ENCODE data around the gene BSPH1. TPM values are rescaled to one million over a fixed set of nuclear protein-coding genes. Genes with fewer than 3 reads are reported as not detected.

BSPH1 gene
- total and polyA plus RNA-seq, 7 donors, result not detected

DNA sequence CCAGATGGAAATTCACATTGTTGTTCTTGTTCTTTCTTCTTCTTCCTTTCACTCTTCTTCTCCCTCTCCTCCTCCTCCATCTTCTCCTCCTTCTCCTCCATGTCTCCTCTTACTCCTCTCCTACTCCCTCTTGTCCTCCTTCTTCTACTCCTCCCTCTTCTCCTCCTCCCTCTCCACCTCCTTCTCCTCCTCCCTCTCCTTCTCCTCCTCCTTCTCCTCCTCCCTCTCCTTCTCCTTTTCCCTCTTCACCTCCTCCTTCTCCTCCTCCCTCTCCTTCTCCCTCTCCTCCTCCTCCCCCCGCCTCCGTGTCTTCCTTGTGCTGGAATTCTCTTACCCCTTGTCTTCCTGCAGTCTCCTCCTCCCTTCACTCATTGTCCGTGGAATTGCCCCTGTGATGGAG, 33.5 kb upstream of the BSPH1 start:
- peaks cover 0 to 15% (median 2%) of the 10 kb centered on the region in 3 donors for H3K27me3 ChIP-seq (ENCODE audit: insufficient read depth in 3 of 3, low read length in 2 of 3)
- H3K27ac ChIP-seq, result no peak overlapping the region
- WGBS, 3 donors, result 60 to 78% (median 61%) methylated on average over 3 of the region's 3 CpGs
- no peak overlapping the region for H3K4me3 ChIP-seq
- TF ChIP-seq, protein P1, sequence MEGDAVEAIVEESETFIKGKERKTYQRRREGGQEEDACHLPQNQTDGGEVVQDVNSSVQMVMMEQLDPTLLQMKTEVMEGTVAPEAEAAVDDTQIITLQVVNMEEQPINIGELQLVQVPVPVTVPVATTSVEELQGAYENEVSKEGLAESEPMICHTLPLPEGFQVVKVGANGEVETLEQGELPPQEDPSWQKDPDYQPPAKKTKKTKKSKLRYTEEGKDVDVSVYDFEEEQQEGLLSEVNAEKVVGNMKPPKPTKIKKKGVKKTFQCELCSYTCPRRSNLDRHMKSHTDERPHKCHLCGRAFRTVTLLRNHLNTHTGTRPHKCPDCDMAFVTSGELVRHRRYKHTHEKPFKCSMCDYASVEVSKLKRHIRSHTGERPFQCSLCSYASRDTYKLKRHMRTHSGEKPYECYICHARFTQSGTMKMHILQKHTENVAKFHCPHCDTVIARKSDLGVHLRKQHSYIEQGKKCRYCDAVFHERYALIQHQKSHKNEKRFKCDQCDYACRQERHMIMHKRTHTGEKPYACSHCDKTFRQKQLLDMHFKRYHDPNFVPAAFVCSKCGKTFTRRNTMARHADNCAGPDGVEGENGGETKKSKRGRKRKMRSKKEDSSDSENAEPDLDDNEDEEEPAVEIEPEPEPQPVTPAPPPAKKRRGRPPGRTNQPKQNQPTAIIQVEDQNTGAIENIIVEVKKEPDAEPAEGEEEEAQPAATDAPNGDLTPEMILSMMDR (IDR thresholded peaks at IDR 0.05), result no peak
- intact Hi-C loops (cut with DNase I), result no loop called here
- H3K36me3 ChIP-seq (ENCODE audit: insufficient read depth in 1 of 2, low read depth in 1 of 2), result no peaks in the 10 kb centered on the region
- ATAC-seq (no peak), DNase-seq (no peak)
- no peaks in the 10 kb centered on the region for H3K9me3 ChIP-seq
- no peaks in the 10 kb centered on the region for H3K4me1 ChIP-seq

DNA sequence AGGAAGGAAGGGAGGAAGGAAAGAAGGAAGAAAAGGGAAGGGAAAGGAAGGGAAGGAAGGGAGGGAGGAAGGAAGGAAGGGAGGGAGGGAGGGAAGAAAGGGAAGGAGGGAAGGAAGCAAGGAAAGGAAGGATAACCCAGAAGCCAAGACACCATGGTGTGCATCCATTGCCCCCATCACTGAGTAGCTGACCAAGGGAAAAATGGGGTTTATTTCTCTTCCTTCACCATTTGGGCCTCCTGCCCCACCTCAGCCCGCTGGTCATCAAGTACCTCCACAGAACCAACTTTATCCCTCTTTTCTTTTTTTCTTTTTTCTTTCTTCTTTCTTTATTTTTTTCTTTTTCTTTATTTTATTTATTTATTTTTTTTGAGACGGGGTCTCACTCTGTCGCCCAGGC, 31.5 kb upstream of the BSPH1 start:
- no peaks in the 10 kb centered on the region for H3K36me3 ChIP-seq (ENCODE audit: insufficient read depth in 1 of 2, low read depth in 1 of 2)
- intact Hi-C loops (cut with DNase I), result no loop called here
- ATAC-seq (no peak), DNase-seq (no peak)
- no peak overlapping the region for H3K4me3 ChIP-seq
- 82 to 92% (median 87%) methylated on average over 3 of the region's 3 CpGs for whole genome bisulfite sequencing, 3 donors
- peaks cover 0 to 15% (median 2%) of the 10 kb centered on the region in 3 donors for H3K27me3 ChIP-seq (ENCODE audit: insufficient read depth in 3 of 3, low read length in 2 of 3)
- H3K27ac ChIP-seq, result no peak overlapping the region
- no peaks in the 10 kb centered on the region for H3K4me1 ChIP-seq
- no peaks in the 10 kb centered on the region for H3K9me3 ChIP-seq
- TF ChIP-seq, protein P1 (IDR thresholded peaks at IDR 0.05), result no peak

DNA sequence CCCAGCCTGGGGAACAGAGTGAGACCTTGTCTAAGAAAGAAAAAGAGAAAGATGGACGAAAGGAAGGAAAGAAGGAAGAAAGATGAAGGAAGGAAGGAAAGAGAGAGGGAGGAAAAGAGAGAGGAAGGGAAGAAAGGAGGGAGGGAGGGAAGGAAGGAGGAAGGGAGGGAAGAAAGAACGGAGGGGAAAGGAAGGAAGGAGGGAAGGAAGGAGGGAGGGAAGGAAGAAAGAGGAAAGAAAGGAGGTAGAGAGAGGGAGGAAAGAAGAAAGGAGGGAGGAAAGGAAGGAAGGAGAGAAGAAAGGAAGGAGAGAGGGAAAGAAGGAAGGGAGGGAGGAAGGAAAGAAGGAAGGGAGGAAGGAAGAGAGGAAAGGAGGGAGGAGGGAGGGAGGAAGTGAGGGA, 31.0 kb upstream of the BSPH1 start:
- intact Hi-C loops (cut with DNase I), result no loop called here
- ATAC-seq, result no peak
- H3K4me1 ChIP-seq, result no peaks in the 10 kb centered on the region
- no peak for DNase-seq
- H3K27me3 ChIP-seq (ENCODE audit: insufficient read depth in 3 of 3, low read length in 2 of 3), result peaks cover 0 to 15% (median 2%) of the 10 kb centered on the region in 3 donors
- no peak overlapping the region for H3K27ac ChIP-seq
- WGBS, 3 donors, result 52 to 61% (median 59%) methylated on average over 2 of the region's 2 CpGs
- TF ChIP-seq, protein P1 (IDR thresholded peaks at IDR 0.05), result no peak
- no peaks in the 10 kb centered on the region for H3K36me3 ChIP-seq (ENCODE audit: insufficient read depth in 1 of 2, low read depth in 1 of 2)
- H3K9me3 ChIP-seq, result no peaks in the 10 kb centered on the region
- H3K4me3 ChIP-seq, result no peak overlapping the region

DNA sequence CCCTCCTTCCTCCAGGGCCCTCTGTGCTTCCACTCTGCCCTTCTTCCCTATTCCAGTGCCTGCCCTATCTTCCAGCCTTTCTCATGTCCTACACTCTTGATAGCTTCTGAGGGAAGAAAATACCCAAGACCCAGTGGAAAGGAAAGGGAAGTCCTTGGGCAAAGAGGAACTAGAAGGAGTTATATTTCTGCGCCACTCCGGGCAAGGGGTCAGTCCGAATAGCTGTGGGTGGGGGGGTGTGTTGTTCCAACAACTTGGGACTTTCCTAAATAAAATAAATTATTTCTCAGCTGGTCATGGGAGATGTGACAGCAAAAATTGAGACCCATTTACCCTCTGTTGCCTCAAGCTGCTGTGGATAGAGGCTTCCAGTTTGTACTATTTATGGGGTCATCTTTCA, 28.7 kb upstream of the BSPH1 start:
- H3K27me3 ChIP-seq (ENCODE audit: insufficient read depth in 3 of 3, low read length in 2 of 3), result peaks cover 0 to 14% (median 2%) of the 10 kb centered on the region in 3 donors
- no peak for ATAC-seq
- WGBS, 3 donors, result 77 to 82% (median 78%) methylated on average over 3 of the region's 3 CpGs
- no peak overlapping the region for H3K27ac ChIP-seq
- intact Hi-C loops (cut with DNase I), result no loop called here
- no peaks in the 10 kb centered on the region for H3K36me3 ChIP-seq (ENCODE audit: insufficient read depth in 1 of 2, low read depth in 1 of 2)
- TF ChIP-seq, protein P1 (IDR thresholded peaks at IDR 0.05), result no peak
- DNase-seq, result no peak
- no peaks in the 10 kb centered on the region for H3K9me3 ChIP-seq
- no peaks in the 10 kb centered on the region for H3K4me1 ChIP-seq
- H3K4me3 ChIP-seq, result no peak overlapping the region

Data from psoas muscle (tissue), 8 donors.